Astrocyte of the cerebellum (primary cell): ENCODE measurements around the gene FKTN.

Experiments used
- DNase-seq: peaks from one replicate; pipeline ENCODE4 v3.0.0-alpha.2; 2011; ENCODE audit warnings: low read depth
- H3K4me3 ChIP-seq: 2 replicates; pipeline ENCODE4 v1.5.1; 2011; ENCODE audit warnings: mild to moderate bottlenecking, low read depth, low read length, moderate library complexity
- in situ Hi-C: cut with HindIII; loops from 2 replicates; pipeline ENCODE4 v1.10.0; 2017; ENCODE audit warnings: low sequenced_read_pairs
- TF ChIP-seq, protein P1 (sequence below): IDR thresholded peaks from 2 replicates; pipeline ENCODE4 v1.5.1; 2012; ENCODE audit warnings: low read length, low read depth, moderate library complexity, mild to moderate bottlenecking; ENCODE audit errors: missing control alignments

Gene FKTN

DNA sequence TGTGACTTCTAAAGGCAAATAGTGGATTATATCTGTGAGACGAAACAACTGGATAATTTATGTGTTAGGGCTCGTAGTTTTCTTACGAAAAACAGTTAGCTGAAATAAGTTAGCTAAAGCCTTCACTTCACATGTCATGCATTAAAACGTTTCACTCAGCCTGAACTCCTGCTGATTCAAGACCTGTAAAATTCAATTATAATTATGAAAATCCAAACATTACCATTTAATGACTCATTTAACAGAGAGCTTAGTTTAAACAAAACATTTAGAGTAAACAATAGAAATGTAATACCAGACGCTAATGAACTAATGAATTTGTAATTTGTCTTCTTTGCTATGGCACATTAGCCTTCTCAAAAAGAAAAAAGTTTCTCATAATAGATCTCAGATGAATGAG is 106.0 kb downstream of the FKTN start:
- no peak overlapping the region for H3K4me3 ChIP-seq
- in situ Hi-C loops = no loop called here
- DNase-seq = no peak
- TF ChIP-seq, protein P1, sequence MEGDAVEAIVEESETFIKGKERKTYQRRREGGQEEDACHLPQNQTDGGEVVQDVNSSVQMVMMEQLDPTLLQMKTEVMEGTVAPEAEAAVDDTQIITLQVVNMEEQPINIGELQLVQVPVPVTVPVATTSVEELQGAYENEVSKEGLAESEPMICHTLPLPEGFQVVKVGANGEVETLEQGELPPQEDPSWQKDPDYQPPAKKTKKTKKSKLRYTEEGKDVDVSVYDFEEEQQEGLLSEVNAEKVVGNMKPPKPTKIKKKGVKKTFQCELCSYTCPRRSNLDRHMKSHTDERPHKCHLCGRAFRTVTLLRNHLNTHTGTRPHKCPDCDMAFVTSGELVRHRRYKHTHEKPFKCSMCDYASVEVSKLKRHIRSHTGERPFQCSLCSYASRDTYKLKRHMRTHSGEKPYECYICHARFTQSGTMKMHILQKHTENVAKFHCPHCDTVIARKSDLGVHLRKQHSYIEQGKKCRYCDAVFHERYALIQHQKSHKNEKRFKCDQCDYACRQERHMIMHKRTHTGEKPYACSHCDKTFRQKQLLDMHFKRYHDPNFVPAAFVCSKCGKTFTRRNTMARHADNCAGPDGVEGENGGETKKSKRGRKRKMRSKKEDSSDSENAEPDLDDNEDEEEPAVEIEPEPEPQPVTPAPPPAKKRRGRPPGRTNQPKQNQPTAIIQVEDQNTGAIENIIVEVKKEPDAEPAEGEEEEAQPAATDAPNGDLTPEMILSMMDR = no peak

DNA sequence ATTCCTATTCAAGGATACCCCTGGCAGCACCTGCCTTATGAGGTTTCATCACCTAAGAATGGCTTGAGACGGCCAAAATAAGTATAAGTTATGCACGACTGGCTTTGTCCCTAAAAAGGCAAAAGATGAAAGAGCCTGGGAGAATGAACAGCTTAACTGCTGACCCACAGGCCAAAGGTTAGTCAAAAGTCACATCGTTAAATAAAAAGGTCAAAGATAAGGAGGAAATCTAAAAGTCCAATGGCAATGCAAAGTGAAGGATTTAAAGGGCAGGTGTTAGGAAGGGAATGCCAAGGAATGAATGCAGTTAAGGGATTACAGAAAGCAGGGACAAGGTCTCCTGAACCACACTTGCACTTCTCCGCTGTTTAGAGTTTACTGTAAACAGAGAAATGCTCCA is 109.9 kb downstream of the FKTN start:
- TF ChIP-seq, protein P1 = no peak
- DNase-seq = no peak
- H3K4me3 ChIP-seq = no peak overlapping the region
- in situ Hi-C loops = no loop called here

GRCh38 chr9:105670315-105670714 is 112.4 kb downstream of the FKTN start:
- H3K4me3 ChIP-seq = no peak overlapping the region
- TF ChIP-seq, protein P1 = no peak
- DNase-seq = no peak
- in situ Hi-C loops = no loop called here

DNA sequence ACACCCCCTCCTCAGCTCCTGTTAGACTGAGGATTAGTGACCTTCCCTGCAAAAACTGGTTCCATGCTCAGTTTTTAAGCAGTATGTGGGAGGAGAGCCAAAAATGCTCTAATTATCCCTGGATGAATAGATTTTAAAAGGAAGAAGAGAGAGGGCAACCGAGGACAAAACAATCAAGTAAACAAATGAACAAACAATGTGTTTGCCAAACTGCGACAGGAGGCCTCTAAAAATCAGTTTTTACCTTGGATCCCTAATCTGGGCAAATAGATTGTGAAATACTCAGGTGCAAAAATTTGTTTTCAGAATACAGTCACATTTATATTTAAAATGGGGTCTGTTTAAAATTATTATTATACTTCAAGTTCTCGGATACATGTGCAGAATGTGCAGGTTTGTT is 112.8 kb downstream of the FKTN start:
- no peak for DNase-seq
- H3K4me3 ChIP-seq = no peak overlapping the region
- in situ Hi-C loops = no loop called here
- TF ChIP-seq, protein P1 = no peak

DNA sequence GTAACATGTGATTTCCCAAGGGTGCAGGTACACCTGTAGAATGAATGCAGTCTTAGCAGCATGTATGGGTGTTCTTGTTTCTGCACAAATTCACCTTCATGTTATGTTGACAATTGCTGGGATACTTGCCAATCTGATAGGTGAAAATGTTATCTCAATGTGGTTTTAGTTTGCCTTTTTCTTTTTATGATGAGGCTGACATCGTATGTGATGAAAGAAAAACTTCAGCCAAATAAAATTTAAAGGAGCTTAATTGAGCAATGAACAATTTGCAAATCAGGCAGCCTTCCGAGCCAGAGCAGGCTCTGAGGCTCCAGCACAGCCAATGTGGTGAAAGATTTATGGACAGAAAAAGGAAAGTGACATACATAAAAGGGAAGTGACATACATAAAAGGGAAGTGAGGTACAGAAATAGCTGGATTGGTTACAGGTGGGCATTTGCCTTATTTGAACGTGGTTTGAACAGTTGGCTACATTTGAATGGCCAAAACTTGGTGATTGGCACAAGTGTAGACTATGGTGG is 114.8 kb downstream of the FKTN start:
- no peak for DNase-seq
- no peak overlapping the region for H3K4me3 ChIP-seq
- TF ChIP-seq, protein P1 = no peak

GRCh38 chr9:105673850-105674387 is 116.0 kb downstream of the FKTN start:
- no peak for DNase-seq
- H3K4me3 ChIP-seq = no peak overlapping the region
- in situ Hi-C loops = no loop called here
- TF ChIP-seq, protein P1 = no peak

More for the DNA sequence above, 114.8 kb downstream of the FKTN start:
- in situ Hi-C loops = no loop called here
